Measurements from ENCODE around the gene HYAL3. TPM values are rescaled to one million over a fixed set of nuclear protein-coding genes. Genes with fewer than 3 reads are reported as not detected.

HYAL3 gene
- total and polyA plus RNA-seq, 5 donors from 2014 or later, result 1.8 to 8.3 (median 3.3) TPM

GRCh38 chr3:50302095-50303012 lies 3.1 kb upstream of the HYAL3 start:
- H3K4me3 Mint-ChIP-seq, result peak overlapping the region in 2 of 4 donors; percentile 26 to 47
- Histone ChIP-seq H3K27me3 (ENCODE audit: control insufficient read depth, insufficient read depth, low read length) (no peaks in the 10 kb centered on the region), H3K4me3 (ENCODE audit: low read depth, low read length) (no peak overlapping the region), H3K36me3 (ENCODE audit: control insufficient read depth, insufficient read depth, low read length) (no peaks in the 10 kb centered on the region), H3K9me3 (ENCODE audit: control insufficient read depth in 2 of 2, low read length in 2 of 2) (no peaks in the 10 kb centered on the region), H3K27ac (ENCODE audit: insufficient read depth, low read length, poor library complexity, severe bottlenecking) (no peak overlapping the region), H3K4me1 (ENCODE audit: control insufficient read depth, insufficient read depth, low read length, poor library complexity, severe bottlenecking) (peaks cover 25% of the 10 kb centered on the region)
- H3K9me3 Mint-ChIP-seq, result no peaks in the 10 kb centered on the region
- no peaks in the 10 kb centered on the region for H3K27me3 Mint-ChIP-seq
- no peaks in the 10 kb centered on the region for H3K36me3 Mint-ChIP-seq
- no peak overlapping the region for H3K27ac Mint-ChIP-seq
- ATAC-seq (ENCODE audit: low read depth in 2 of 2) (no peak), DNase-seq (no peak)
- H3K4me1 Mint-ChIP-seq, result peaks cover 0 to 39% (median 14%) of the 10 kb centered on the region in 4 donors

- H3K9me3 Mint-ChIP-seq, result no peaks in the 10 kb centered on the region
Observed at GRCh38 chr3:50300681-50301254, 1.6 kb upstream of the HYAL3 start.

DNA sequence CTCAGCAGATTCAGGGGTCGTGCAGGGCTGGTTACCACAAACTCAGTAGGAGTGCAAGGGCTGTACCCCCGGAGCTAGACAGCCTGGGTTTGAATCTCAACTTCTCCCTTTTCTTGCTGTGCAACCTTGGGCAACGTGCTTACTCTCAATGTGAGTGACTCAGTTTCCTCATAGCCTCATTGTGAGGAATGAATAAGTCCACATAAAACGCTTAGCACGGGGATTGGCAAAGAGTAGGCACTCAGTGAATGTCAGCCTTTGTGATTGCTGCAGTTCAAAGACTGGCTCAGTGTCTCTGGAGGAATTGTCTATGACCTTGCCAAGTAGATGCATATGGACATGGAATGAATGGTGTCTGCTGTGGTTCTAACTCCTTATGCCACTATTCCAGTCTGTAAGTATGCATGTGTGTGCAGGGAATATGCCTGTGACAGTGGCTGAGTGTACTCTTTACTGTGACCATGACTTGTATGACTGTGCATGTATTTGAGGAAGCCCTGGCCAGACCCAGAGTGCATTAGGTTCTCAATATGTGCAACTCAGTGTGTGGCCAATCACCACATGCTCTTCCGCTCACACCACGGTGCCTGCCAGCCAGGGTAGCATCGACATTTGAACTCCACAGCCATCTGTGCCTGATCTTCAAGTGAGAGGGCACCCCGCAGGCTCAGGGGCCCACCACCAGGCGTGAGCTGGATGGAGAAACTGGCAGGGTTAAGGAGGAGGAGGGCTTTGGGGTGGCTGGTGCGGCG lies 900 bp upstream of the HYAL3 start:
- peak in 1 of 3 donors; percentile 37 for DNase-seq
- Mint-ChIP-seq H3K4me1 (peaks cover 0 to 43% (median 16%) of the 10 kb centered on the region in 4 donors), H3K27ac (peak overlapping the region; percentile 60 to 100 (median 99)), H3K27me3 (no peaks in the 10 kb centered on the region), H3K4me3 (peak overlapping the region; percentile 91 to 98 (median 96)), H3K9me3 (no peaks in the 10 kb centered on the region), H3K36me3 (no peaks in the 10 kb centered on the region)
- H3K9me3 ChIP-seq (ENCODE audit: control insufficient read depth in 2 of 2, low read length in 2 of 2), result no peaks in the 10 kb centered on the region
- H3K4me3 ChIP-seq (ENCODE audit: low read depth, low read length), result peak overlapping the region; percentile 56
- H3K27ac ChIP-seq (ENCODE audit: insufficient read depth, low read length, poor library complexity, severe bottlenecking), result peak overlapping the region; percentile 96
- H3K36me3 ChIP-seq (ENCODE audit: control insufficient read depth, insufficient read depth, low read length), result no peaks in the 10 kb centered on the region
- no peak for ATAC-seq (ENCODE audit: low read depth in 2 of 2)
- H3K27me3 ChIP-seq (ENCODE audit: control insufficient read depth, insufficient read depth, low read length), result no peaks in the 10 kb centered on the region
- peaks cover 25% of the 10 kb centered on the region for H3K4me1 ChIP-seq (ENCODE audit: control insufficient read depth, insufficient read depth, low read length, poor library complexity, severe bottlenecking)

More at GRCh38 chr3:50300681-50301254, 1.6 kb upstream of the HYAL3 start:
- no peak for DNase-seq
- Histone ChIP-seq H3K4me3 (ENCODE audit: low read depth, low read length) (no peak overlapping the region), H3K27me3 (ENCODE audit: control insufficient read depth, insufficient read depth, low read length) (no peaks in the 10 kb centered on the region), H3K36me3 (ENCODE audit: control insufficient read depth, insufficient read depth, low read length) (no peaks in the 10 kb centered on the region), H3K4me1 (ENCODE audit: control insufficient read depth, insufficient read depth, low read length, poor library complexity, severe bottlenecking) (peaks cover 25% of the 10 kb centered on the region), H3K9me3 (ENCODE audit: control insufficient read depth in 2 of 2, low read length in 2 of 2) (no peaks in the 10 kb centered on the region), H3K27ac (ENCODE audit: insufficient read depth, low read length, poor library complexity, severe bottlenecking) (no peak overlapping the region)
- Mint-ChIP-seq H3K27ac (peak overlapping the region in 2 of 3 donors; percentile 99 to 100), H3K27me3 (no peaks in the 10 kb centered on the region), H3K4me1 (peaks cover 0 to 43% (median 16%) of the 10 kb centered on the region in 4 donors), H3K4me3 (peak overlapping the region; percentile 56 to 98 (median 84)), H3K36me3 (no peaks in the 10 kb centered on the region)
- ATAC-seq (ENCODE audit: low read depth in 2 of 2), result no peak

DNA sequence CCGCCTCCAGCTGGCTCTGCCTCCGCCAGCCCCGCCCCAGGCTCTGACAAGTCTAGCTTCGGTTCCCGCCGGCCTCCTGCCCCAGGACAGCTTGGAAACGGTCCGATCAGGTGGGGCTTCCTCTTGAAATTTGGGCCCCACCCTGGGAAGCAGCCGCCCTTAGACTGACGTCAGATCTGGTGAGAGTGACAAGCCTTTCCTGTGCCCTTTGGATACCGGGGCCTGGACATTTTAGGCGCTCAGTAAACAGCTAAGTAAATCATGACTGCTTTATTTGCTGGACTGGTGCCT lies 378 bp upstream of the HYAL3 start:
- H3K9me3 Mint-ChIP-seq, result no peaks in the 10 kb centered on the region
- no peak for DNase-seq
- peak overlapping the region; percentile 60 to 100 (median 99) for H3K27ac Mint-ChIP-seq
- Histone ChIP-seq H3K4me1 (ENCODE audit: control insufficient read depth, insufficient read depth, low read length, poor library complexity, severe bottlenecking) (peaks cover 25% of the 10 kb centered on the region), H3K27me3 (ENCODE audit: control insufficient read depth, insufficient read depth, low read length) (no peaks in the 10 kb centered on the region), H3K36me3 (ENCODE audit: control insufficient read depth, insufficient read depth, low read length) (no peaks in the 10 kb centered on the region), H3K9me3 (ENCODE audit: control insufficient read depth in 2 of 2, low read length in 2 of 2) (no peaks in the 10 kb centered on the region), H3K27ac (ENCODE audit: insufficient read depth, low read length, poor library complexity, severe bottlenecking) (peak overlapping the region; percentile 96), H3K4me3 (ENCODE audit: low read depth, low read length) (peak overlapping the region; percentile 56)
- no peaks in the 10 kb centered on the region for H3K36me3 Mint-ChIP-seq
- H3K4me3 Mint-ChIP-seq, result peak overlapping the region; percentile 91 to 98 (median 96)
- peaks cover 0 to 43% (median 16%) of the 10 kb centered on the region in 4 donors for H3K4me1 Mint-ChIP-seq
- no peak for ATAC-seq (ENCODE audit: low read depth in 2 of 2)
- no peaks in the 10 kb centered on the region for H3K27me3 Mint-ChIP-seq

- Mint-ChIP-seq H3K27ac (peak overlapping the region; percentile 60 to 100 (median 99)), H3K4me3 (peak overlapping the region; percentile 91 to 98 (median 96)), H3K9me3 (no peaks in the 10 kb centered on the region), H3K27me3 (no peaks in the 10 kb centered on the region), H3K36me3 (no peaks in the 10 kb centered on the region), H3K4me1 (peaks cover 0 to 43% (median 18%) of the 10 kb centered on the region in 4 donors)
- peak overlapping the region; percentile 96 for H3K27ac ChIP-seq (ENCODE audit: insufficient read depth, low read length, poor library complexity, severe bottlenecking)
- H3K9me3 ChIP-seq (ENCODE audit: control insufficient read depth in 2 of 2, low read length in 2 of 2), result no peaks in the 10 kb centered on the region
- H3K27me3 ChIP-seq (ENCODE audit: control insufficient read depth, insufficient read depth, low read length), result no peaks in the 10 kb centered on the region
- peak overlapping the region; percentile 62 for H3K4me3 ChIP-seq (ENCODE audit: low read depth, low read length)
- H3K4me1 ChIP-seq (ENCODE audit: control insufficient read depth, insufficient read depth, low read length, poor library complexity, severe bottlenecking), result peaks cover 25% of the 10 kb centered on the region
- no peak for ATAC-seq (ENCODE audit: low read depth in 2 of 2)
- peak in 1 of 3 donors; percentile 24 for DNase-seq
- H3K36me3 ChIP-seq (ENCODE audit: control insufficient read depth, insufficient read depth, low read length), result no peaks in the 10 kb centered on the region
Observed at GRCh38 chr3:50297896-50298725, 1.1 kb downstream of the HYAL3 start.

- no peak overlapping the region for H3K4me3 ChIP-seq (ENCODE audit: low read depth, low read length)
- peaks cover 31% of the 10 kb centered on the region for H3K4me1 ChIP-seq (ENCODE audit: control insufficient read depth, insufficient read depth, low read length, poor library complexity, severe bottlenecking)
- no peak for ATAC-seq (ENCODE audit: low read depth in 2 of 2)
- peaks cover 0 to 47% (median 23%) of the 10 kb centered on the region in 4 donors for H3K4me1 Mint-ChIP-seq
- DNase-seq, result no peak
- no peaks in the 10 kb centered on the region for H3K36me3 ChIP-seq (ENCODE audit: control insufficient read depth, insufficient read depth, low read length)
- H3K4me3 Mint-ChIP-seq, result peak overlapping the region in 3 of 4 donors; percentile 91 to 98 (median 95)
- H3K27me3 ChIP-seq (ENCODE audit: control insufficient read depth, insufficient read depth, low read length), result no peaks in the 10 kb centered on the region
- no peaks in the 10 kb centered on the region for H3K27me3 Mint-ChIP-seq
- H3K27ac Mint-ChIP-seq, result peak overlapping the region in 1 of 3 donors; percentile 99
- H3K27ac ChIP-seq (ENCODE audit: insufficient read depth, low read length, poor library complexity, severe bottlenecking), result peak overlapping the region; percentile 96
- H3K36me3 Mint-ChIP-seq, result no peaks in the 10 kb centered on the region
- H3K9me3 Mint-ChIP-seq, result no peaks in the 10 kb centered on the region
- no peaks in the 10 kb centered on the region for H3K9me3 ChIP-seq (ENCODE audit: control insufficient read depth in 2 of 2, low read length in 2 of 2)
Observed at GRCh38 chr3:50297384-50297775, 1.8 kb downstream of the HYAL3 start.

Measured in CD4-positive, CD25-positive, alpha-beta regulatory T cell (primary cell).